H1 (cell line): ENCODE measurements around the gene ANK3. TPM values are rescaled to one million over a fixed set of nuclear protein-coding genes. Genes with fewer than 3 reads are reported as not detected.

Experiments used
- CBX8 ChIP-seq: fragments of 300-800, 300-1000 bp; sonication (generic); IDR thresholded peaks from 2 replicates; pipeline ENCODE4 v1.7.1; 2016; ENCODE audit warnings: low read depth, low read length, borderline replicate concordance
- CEBPB ChIP-seq: IDR thresholded peaks from 2 replicates; pipeline ENCODE4 v1.6.1; 2012; ENCODE audit warnings: low read depth, low read length
- CREB1 ChIP-seq: IDR thresholded peaks from 2 replicates; pipeline ENCODE4 v1.6.1; 2012; ENCODE audit warnings: inconsistent platforms
- CTCF ChIP-seq, 3 experiments: IDR thresholded peaks; 1 replicate in 2 of 3; 2 replicates in 1 of 3; pipeline versions ENCODE4 v1.5.1 to v1.6.1; 2011; ENCODE audit warnings: low read length in 3 of 3, mild to moderate bottlenecking in 3 of 3, inconsistent platforms in 2 of 3, low read depth in 1 of 3, moderate library complexity in 1 of 3; ENCODE audit not compliant: insufficient read depth in 1 of 3; ENCODE audit errors: control extremely low read depth in 1 of 3
- HDAC6 ChIP-seq: IDR thresholded peaks from one replicate; pipeline ENCODE4 v1.7.1; 2012; ENCODE audit warnings: low read depth, mild to moderate bottlenecking, inconsistent platforms, low read length, moderate library complexity
- NRF1 ChIP-seq: IDR thresholded peaks from 2 replicates; pipeline ENCODE4 v1.6.1; 2011; ENCODE audit warnings: mild to moderate bottlenecking, low read depth, low read length, improper control_type of control experiment
- SAP30 ChIP-seq: fragments of 300-600 bp; sonication (generic); IDR thresholded peaks from 2 replicates; pipeline ENCODE4 v1.7.1; 2012; ENCODE audit warnings: low read length, moderate library complexity, mild to moderate bottlenecking, inconsistent platforms; ENCODE audit not compliant: insufficient read depth, insufficient replicate concordance
- TAF1 ChIP-seq: IDR thresholded peaks from 2 replicates; pipeline ENCODE4 v1.6.1; 2011; ENCODE audit warnings: mild to moderate bottlenecking, low read depth, low read length
- YY1 ChIP-seq: IDR thresholded peaks from 2 replicates; pipeline ENCODE4 v1.6.1; 2011; ENCODE audit warnings: low read depth, mild to moderate bottlenecking, low read length
- polyA plus RNA-seq, 7 experiments: library from polyadenylated mRNA; depleted of rRNA in 3 of 7; stranded (reverse) in 5 of 7; unstranded in 2 of 7; fragments of >200 nt in 5 of 7; fragments of 200-250 nt in 2 of 7; gene quantifications; 1 replicate in 5 of 7; 2 replicates in 1 of 7; 4 replicates in 1 of 7; pipeline versions ENCODE4 v1.2.1 to v1.2.3, GENCODE V29; 2011 to 2013; ENCODE audit warnings: missing spikeins in 2 of 7, mixed read lengths in 2 of 7
- total RNA-seq: library from RNA; stranded (reverse); fragmentation: NEBNext Ultra II Directional; extraction: Animal tissue kit (Norgen Biotek cat#: 25700); gene quantifications from 2 replicates; pipeline ENCODE4 v1.2.1, GENCODE V29; 2021
- TF ChIP-seq, protein P1 (sequence below): fragments of 300-600 bp; sonication (generic); IDR thresholded peaks from 2 replicates; pipeline ENCODE4 v1.7.1; 2012; ENCODE audit warnings: low read length, moderate library complexity, mild to moderate bottlenecking, inconsistent platforms; ENCODE audit not compliant: insufficient replicate concordance

Gene ANK3
- total and polyA plus RNA-seq, 2 of the 8 experiments (the other 6 are each of a cell fraction or from before 2014, with no cell fraction given): 18.1 to 67.9 TPM

DNA sequence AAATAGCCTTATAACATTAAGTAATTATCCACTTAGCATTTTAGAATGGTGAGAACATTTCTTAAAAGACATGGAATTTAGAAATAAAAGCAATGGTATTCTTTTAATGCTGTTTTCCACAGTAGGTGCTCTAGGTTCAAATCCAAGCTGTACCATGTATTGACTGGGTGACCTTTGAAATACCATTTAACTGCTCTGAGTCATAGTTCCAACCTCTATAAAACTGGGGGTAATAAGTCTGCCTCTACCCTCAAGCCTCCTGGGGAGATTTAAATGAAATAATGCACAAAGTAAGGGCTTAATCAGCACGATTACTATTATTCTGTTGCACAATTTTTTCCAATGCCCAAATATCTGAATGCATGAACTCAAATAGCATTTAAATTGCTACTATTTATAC lies 246.9 kb downstream of the ANK3 start (continued):
- TF ChIP-seq, protein P1, sequence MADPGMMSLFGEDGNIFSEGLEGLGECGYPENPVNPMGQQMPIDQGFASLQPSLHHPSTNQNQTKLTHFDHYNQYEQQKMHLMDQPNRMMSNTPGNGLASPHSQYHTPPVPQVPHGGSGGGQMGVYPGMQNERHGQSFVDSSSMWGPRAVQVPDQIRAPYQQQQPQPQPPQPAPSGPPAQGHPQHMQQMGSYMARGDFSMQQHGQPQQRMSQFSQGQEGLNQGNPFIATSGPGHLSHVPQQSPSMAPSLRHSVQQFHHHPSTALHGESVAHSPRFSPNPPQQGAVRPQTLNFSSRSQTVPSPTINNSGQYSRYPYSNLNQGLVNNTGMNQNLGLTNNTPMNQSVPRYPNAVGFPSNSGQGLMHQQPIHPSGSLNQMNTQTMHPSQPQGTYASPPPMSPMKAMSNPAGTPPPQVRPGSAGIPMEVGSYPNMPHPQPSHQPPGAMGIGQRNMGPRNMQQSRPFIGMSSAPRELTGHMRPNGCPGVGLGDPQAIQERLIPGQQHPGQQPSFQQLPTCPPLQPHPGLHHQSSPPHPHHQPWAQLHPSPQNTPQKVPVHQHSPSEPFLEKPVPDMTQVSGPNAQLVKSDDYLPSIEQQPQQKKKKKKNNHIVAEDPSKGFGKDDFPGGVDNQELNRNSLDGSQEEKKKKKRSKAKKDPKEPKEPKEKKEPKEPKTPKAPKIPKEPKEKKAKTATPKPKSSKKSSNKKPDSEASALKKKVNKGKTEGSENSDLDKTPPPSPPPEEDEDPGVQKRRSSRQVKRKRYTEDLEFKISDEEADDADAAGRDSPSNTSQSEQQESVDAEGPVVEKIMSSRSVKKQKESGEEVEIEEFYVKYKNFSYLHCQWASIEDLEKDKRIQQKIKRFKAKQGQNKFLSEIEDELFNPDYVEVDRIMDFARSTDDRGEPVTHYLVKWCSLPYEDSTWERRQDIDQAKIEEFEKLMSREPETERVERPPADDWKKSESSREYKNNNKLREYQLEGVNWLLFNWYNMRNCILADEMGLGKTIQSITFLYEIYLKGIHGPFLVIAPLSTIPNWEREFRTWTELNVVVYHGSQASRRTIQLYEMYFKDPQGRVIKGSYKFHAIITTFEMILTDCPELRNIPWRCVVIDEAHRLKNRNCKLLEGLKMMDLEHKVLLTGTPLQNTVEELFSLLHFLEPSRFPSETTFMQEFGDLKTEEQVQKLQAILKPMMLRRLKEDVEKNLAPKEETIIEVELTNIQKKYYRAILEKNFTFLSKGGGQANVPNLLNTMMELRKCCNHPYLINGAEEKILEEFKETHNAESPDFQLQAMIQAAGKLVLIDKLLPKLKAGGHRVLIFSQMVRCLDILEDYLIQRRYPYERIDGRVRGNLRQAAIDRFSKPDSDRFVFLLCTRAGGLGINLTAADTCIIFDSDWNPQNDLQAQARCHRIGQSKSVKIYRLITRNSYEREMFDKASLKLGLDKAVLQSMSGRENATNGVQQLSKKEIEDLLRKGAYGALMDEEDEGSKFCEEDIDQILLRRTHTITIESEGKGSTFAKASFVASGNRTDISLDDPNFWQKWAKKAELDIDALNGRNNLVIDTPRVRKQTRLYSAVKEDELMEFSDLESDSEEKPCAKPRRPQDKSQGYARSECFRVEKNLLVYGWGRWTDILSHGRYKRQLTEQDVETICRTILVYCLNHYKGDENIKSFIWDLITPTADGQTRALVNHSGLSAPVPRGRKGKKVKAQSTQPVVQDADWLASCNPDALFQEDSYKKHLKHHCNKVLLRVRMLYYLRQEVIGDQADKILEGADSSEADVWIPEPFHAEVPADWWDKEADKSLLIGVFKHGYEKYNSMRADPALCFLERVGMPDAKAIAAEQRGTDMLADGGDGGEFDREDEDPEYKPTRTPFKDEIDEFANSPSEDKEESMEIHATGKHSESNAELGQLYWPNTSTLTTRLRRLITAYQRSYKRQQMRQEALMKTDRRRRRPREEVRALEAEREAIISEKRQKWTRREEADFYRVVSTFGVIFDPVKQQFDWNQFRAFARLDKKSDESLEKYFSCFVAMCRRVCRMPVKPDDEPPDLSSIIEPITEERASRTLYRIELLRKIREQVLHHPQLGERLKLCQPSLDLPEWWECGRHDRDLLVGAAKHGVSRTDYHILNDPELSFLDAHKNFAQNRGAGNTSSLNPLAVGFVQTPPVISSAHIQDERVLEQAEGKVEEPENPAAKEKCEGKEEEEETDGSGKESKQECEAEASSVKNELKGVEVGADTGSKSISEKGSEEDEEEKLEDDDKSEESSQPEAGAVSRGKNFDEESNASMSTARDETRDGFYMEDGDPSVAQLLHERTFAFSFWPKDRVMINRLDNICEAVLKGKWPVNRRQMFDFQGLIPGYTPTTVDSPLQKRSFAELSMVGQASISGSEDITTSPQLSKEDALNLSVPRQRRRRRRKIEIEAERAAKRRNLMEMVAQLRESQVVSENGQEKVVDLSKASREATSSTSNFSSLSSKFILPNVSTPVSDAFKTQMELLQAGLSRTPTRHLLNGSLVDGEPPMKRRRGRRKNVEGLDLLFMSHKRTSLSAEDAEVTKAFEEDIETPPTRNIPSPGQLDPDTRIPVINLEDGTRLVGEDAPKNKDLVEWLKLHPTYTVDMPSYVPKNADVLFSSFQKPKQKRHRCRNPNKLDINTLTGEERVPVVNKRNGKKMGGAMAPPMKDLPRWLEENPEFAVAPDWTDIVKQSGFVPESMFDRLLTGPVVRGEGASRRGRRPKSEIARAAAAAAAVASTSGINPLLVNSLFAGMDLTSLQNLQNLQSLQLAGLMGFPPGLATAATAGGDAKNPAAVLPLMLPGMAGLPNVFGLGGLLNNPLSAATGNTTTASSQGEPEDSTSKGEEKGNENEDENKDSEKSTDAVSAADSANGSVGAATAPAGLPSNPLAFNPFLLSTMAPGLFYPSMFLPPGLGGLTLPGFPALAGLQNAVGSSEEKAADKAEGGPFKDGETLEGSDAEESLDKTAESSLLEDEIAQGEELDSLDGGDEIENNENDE: no peak
- TF ChIP-seq CBX8 (no peak), CTCF (IDR thresholded peaks at IDR 0.05; ENCODE audit: control extremely low read depth in 1 of 3, insufficient read depth in 1 of 3, low read depth in 1 of 3, low read length in 3 of 3) (no peak), NRF1 (no peak), YY1 (no peak), SAP30 (no peak), HDAC6 (no peak), TAF1 (no peak), CREB1 (no peak), CEBPB (no peak)
